Testis (tissue), 3 donors: ENCODE data around the gene GP1BA. TPM values are rescaled to one million over a fixed set of nuclear protein-coding genes. Genes with fewer than 3 reads are reported as not detected.

Experiments used
- DNase-seq: peaks from one replicate; pipeline ENCODE4 v3.0.0-alpha.2; 2019
- H3K27ac ChIP-seq, 2 donors: fragments of 200-600 bp; sonication (generic); one replicate each; pipeline ENCODE4 v1.5.1; 2019
- H3K27me3 ChIP-seq: fragments of 200-600 bp; sonication (generic); one replicate; pipeline ENCODE4 v1.5.1; 2019
- H3K36me3 ChIP-seq: fragments of 200-600 bp; sonication (generic); one replicate; pipeline ENCODE4 v1.5.1; 2017; ENCODE audit warnings: low read depth; ENCODE audit errors: missing control alignments
- H3K4me1 ChIP-seq: fragments of 200-600 bp; sonication (generic); one replicate; pipeline ENCODE4 v1.5.1; 2019
- H3K4me3 ChIP-seq, 2 donors: fragments of 200-600 bp; sonication (generic); one replicate each; pipeline ENCODE4 v1.5.1; 2017 to 2019
- H3K9me3 ChIP-seq: fragments of 200-600 bp; sonication (generic); one replicate; pipeline ENCODE4 v1.5.1; 2017
- CTCF ChIP-seq, 3 experiments: fragments of 450-650 bp in 2 of 3; fragments of 200-600 bp in 1 of 3; sonication (generic) in 1 of 3; IDR thresholded peaks; one replicate each; pipeline ENCODE4 v1.5.1; 2016 to 2019; ENCODE audit warnings: antibody characterized with exemption in 3 of 3, mild to moderate bottlenecking in 2 of 3, moderate library complexity in 1 of 3
- POLR2A ChIP-seq: fragments of 450-650 bp; IDR thresholded peaks from one replicate; pipeline ENCODE4 v1.6.1; 2017; ENCODE audit warnings: antibody characterized with exemption, mild to moderate bottlenecking, moderate library complexity
- WGBS, 2 donors: methylation state at CpG; one replicate each; pipeline ENCODE4 v1.1.5; 2018; 5-methylcytosine and 5-hydroxymethylcytosine counted together
- intact Hi-C: fragments of 100-400 bp; cut with DNase I; formaldehyde crosslinking; loops from one replicate; pipeline ENCODE4 v1.15.1; 2023; ENCODE audit warnings: low total_unique reads
- polyA plus RNA-seq: library from polyadenylated mRNA; stranded (reverse); fragments of 350-450 nt; fragmentation: Illumina TruSeq; extraction: RNeasy Lipid Tissue Mini Kit (QIAGEN cat#74804); gene quantifications from one replicate; pipeline ENCODE4 v1.2.3, GENCODE V29; 2014; ENCODE audit warnings: low read depth, low replicate concordance; ENCODE audit not compliant: insufficient read depth
- total RNA-seq, 2 donors: library from RNA; depleted of rRNA; stranded (reverse); fragments of >200 nt; gene quantifications; one replicate each; pipeline ENCODE4 v1.2.3, GENCODE V29; 2016

The GP1BA gene
- total and polyA plus RNA-seq, 3 donors from 2014 or later = 0.12 to 0.88 (median 0.47) TPM

GRCh38 chr17:4937553-4937952, 5.5 kb downstream of the GP1BA start:
- H3K27ac ChIP-seq = no peak overlapping the region
- 93 to 97% methylated on average over 13 to 16 of the region's 16 CpGs for WGBS, 2 donors
- H3K4me3 ChIP-seq = no peak overlapping the region
- peaks cover 14% of the 10 kb centered on the region for H3K4me1 ChIP-seq
- H3K27me3 ChIP-seq = no peaks in the 10 kb centered on the region
- no peak for TF ChIP-seq CTCF (IDR thresholded peaks at IDR 0.05)
- TF ChIP-seq POLR2A = no peak
- no peak for DNase-seq
- no peaks in the 10 kb centered on the region for H3K9me3 ChIP-seq
- H3K36me3 ChIP-seq = no peaks in the 10 kb centered on the region
- intact Hi-C loops = no loop called here

- Histone ChIP-seq H3K27me3 (no peaks in the 10 kb centered on the region), H3K4me1 (peaks cover 14% of the 10 kb centered on the region), H3K9me3 (no peaks in the 10 kb centered on the region), H3K4me3 (no peak overlapping the region), H3K27ac (no peak overlapping the region), H3K36me3 (no peaks in the 10 kb centered on the region)
- intact Hi-C loops = no loop called here
- WGBS, 2 donors = 91 to 93% methylated on average over 9 to 11 of the region's 11 CpGs
- no peak for DNase-seq
- TF ChIP-seq POLR2A (no peak), CTCF (IDR thresholded peaks at IDR 0.05) (no peak)
These were observed 6.0 kb downstream of the GP1BA start for GRCh38 chr17:4938069-4938491.

GRCh38 chr17:4938688-4939545, 6.8 kb downstream of the GP1BA start:
- no peak for DNase-seq
- no peaks in the 10 kb centered on the region for H3K36me3 ChIP-seq
- intact Hi-C loops = no loop called here
- no peaks in the 10 kb centered on the region for H3K9me3 ChIP-seq
- peak overlapping the region; percentile 83 to 97 for H3K27ac ChIP-seq
- peak overlapping the region; percentile 69 for H3K4me3 ChIP-seq
- 51 to 53% methylated on average over 13 to 19 of the region's 19 CpGs for WGBS, 2 donors
- TF ChIP-seq POLR2A (no peak), CTCF (IDR thresholded peaks at IDR 0.05) (no peak)
- H3K4me1 ChIP-seq = peaks cover 14% of the 10 kb centered on the region
- no peaks in the 10 kb centered on the region for H3K27me3 ChIP-seq

GRCh38 chr17:4939546-4939795, 7.4 kb downstream of the GP1BA start:
- Histone ChIP-seq H3K27me3 (no peaks in the 10 kb centered on the region), H3K4me1 (peaks cover 14% of the 10 kb centered on the region), H3K27ac (peak overlapping the region; percentile 83 to 97), H3K4me3 (peak overlapping the region; percentile 69), H3K9me3 (no peaks in the 10 kb centered on the region), H3K36me3 (no peaks in the 10 kb centered on the region)
- 0% methylated on average over 12 to 16 of the region's 16 CpGs for WGBS, 2 donors
- TF ChIP-seq POLR2A = no peak
- TF ChIP-seq CTCF (IDR thresholded peaks at IDR 0.05) = no peak
- intact Hi-C loops = no loop called here
- no peak for DNase-seq
